DND-41 (cell line): ENCODE measurements around the gene SNRNP70.
"Not testable (repeated sequence)": the region's sequence is repeated elsewhere in the genome, so short reads cannot be mapped to it uniquely, and the experiment has no call there.

Experiments used
- CTCF ChIP-seq: IDR thresholded peaks from 2 replicates; pipeline ENCODE4 v1.5.1; 2012; ENCODE audit warnings: borderline replicate concordance, low read length, moderate library complexity, mild to moderate bottlenecking; ENCODE audit not compliant: poor library complexity, severe bottlenecking; ENCODE audit errors: extremely low read depth
- EZH2 ChIP-seq: IDR thresholded peaks from 3 replicates; pipeline ENCODE4 v1.6.1; 2012; ENCODE audit warnings: borderline replicate concordance, low read depth, mild to moderate bottlenecking, moderate library complexity, low read length, inconsistent platforms; ENCODE audit not compliant: severe bottlenecking

- TF ChIP-seq EZH2, CTCF: not testable (repeated sequence)
Observed at GRCh38 chr19:49049834-49050233, 35.4 kb upstream of the SNRNP70 start.
